Measurements from ENCODE around the gene TSPAN16.

The TSPAN16 gene

GRCh38 chr19:11268783-11269267 lies 27.1 kb upstream of the TSPAN16 start:
- Histone ChIP-seq H3F3A (ENCODE audit: insufficient read depth, low read length) (no peaks in the 10 kb centered on the region), H3K4me1 (ENCODE audit: low read length) (no peaks in the 10 kb centered on the region), H3K27ac (ENCODE audit: low read length) (no peak overlapping the region), H3K27me3 (replicated peaks; ENCODE audit: insufficient read depth, low read length) (peaks cover 81% of the 10 kb centered on the region), H3K9me2 (replicated peaks; ENCODE audit: insufficient read depth, low read length) (no peaks in the 10 kb centered on the region), H3K4me2 (ENCODE audit: low read depth, low read length) (no peak overlapping the region), H3K79me2 (ENCODE audit: low read length) (no peaks in the 10 kb centered on the region), H3K9me3 (replicated peaks; ENCODE audit: insufficient read depth, low read length) (no peaks in the 10 kb centered on the region), H4K20me1 (ENCODE audit: insufficient read depth, low read length) (no peaks in the 10 kb centered on the region), H2AFZ (ENCODE audit: low read length) (no peak overlapping the region), H3K4me3 (ENCODE audit: low read length) (no peak overlapping the region), H3K36me3 (replicated peaks; ENCODE audit: insufficient read depth, low read length) (no peaks in the 10 kb centered on the region), H3K9ac (ENCODE audit: low read length) (no peak overlapping the region)
- TF ChIP-seq, protein P1, sequence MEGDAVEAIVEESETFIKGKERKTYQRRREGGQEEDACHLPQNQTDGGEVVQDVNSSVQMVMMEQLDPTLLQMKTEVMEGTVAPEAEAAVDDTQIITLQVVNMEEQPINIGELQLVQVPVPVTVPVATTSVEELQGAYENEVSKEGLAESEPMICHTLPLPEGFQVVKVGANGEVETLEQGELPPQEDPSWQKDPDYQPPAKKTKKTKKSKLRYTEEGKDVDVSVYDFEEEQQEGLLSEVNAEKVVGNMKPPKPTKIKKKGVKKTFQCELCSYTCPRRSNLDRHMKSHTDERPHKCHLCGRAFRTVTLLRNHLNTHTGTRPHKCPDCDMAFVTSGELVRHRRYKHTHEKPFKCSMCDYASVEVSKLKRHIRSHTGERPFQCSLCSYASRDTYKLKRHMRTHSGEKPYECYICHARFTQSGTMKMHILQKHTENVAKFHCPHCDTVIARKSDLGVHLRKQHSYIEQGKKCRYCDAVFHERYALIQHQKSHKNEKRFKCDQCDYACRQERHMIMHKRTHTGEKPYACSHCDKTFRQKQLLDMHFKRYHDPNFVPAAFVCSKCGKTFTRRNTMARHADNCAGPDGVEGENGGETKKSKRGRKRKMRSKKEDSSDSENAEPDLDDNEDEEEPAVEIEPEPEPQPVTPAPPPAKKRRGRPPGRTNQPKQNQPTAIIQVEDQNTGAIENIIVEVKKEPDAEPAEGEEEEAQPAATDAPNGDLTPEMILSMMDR (IDR thresholded peaks at IDR 0.05; ENCODE audit: low read length) = no peak
- TF ChIP-seq EZH2phosphoT487 (IDR thresholded peaks at IDR 0.05; ENCODE audit: low read length) (no peak), EZH2 (optimal IDR thresholded peaks at IDR 0.05; ENCODE audit: low read depth, low read length) (no peak)
- no peak for DNase-seq

DNA sequence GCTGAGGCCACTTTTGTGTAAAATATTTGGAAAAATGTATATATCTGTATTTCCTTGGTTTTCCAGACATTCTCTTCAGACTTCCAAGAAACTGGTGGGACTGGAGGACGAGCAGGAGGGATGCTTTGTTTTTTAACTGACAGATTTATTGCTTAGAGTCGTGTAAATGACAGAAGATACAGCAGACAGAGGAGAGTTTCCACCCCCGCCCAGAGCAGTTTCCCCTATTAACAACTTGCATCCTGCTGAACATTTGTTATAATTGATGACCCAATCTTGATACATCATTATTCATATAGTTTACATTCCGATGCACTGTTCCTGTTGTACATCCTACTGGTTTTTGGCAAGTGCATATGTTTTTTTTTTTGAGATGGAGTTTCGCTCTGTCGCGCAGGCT lies 26.6 kb upstream of the TSPAN16 start:
- Histone ChIP-seq H3K36me3 (replicated peaks; ENCODE audit: insufficient read depth, low read length) (no peaks in the 10 kb centered on the region), H3K9me2 (replicated peaks; ENCODE audit: insufficient read depth, low read length) (no peaks in the 10 kb centered on the region), H2AFZ (ENCODE audit: low read length) (no peak overlapping the region), H3K9ac (ENCODE audit: low read length) (no peak overlapping the region), H3K4me2 (ENCODE audit: low read depth, low read length) (no peak overlapping the region), H3K4me1 (ENCODE audit: low read length) (no peaks in the 10 kb centered on the region), H3F3A (ENCODE audit: insufficient read depth, low read length) (no peaks in the 10 kb centered on the region), H3K79me2 (ENCODE audit: low read length) (no peaks in the 10 kb centered on the region), H3K27ac (ENCODE audit: low read length) (no peak overlapping the region), H3K9me3 (replicated peaks; ENCODE audit: insufficient read depth, low read length) (no peaks in the 10 kb centered on the region), H4K20me1 (ENCODE audit: insufficient read depth, low read length) (no peaks in the 10 kb centered on the region), H3K27me3 (replicated peaks; ENCODE audit: insufficient read depth, low read length) (peaks cover 83% of the 10 kb centered on the region), H3K4me3 (ENCODE audit: low read length) (no peak overlapping the region)
- TF ChIP-seq EZH2 (optimal IDR thresholded peaks at IDR 0.05; ENCODE audit: low read depth, low read length) (no peak), EZH2phosphoT487 (IDR thresholded peaks at IDR 0.05; ENCODE audit: low read length) (no peak)
- TF ChIP-seq, protein P1 (IDR thresholded peaks at IDR 0.05; ENCODE audit: low read length) = no peak
- DNase-seq = no peak

DNA sequence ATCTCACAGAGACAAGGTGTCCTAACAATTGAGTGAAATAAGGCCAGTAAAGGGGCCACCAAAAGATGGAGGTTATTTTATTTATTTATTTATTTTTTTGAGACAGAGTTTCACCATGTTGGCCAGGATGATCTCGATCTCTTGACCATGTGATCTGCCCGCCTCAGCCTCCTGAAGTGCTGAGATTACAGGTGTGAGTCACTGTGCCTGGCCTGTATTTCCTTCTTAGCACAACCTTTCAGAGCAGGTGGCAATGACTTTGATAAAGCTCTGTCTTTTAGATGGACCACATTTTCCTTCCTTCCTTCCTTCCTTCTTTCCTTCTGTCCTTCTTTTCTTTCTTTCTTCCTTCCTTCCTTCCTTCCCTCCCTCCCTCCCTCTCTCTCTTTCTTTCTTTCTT lies 22.7 kb upstream of the TSPAN16 start:
- Histone ChIP-seq H3K4me1 (ENCODE audit: low read length) (no peaks in the 10 kb centered on the region), H3K4me3 (ENCODE audit: low read length) (no peak overlapping the region), H3K79me2 (ENCODE audit: low read length) (no peaks in the 10 kb centered on the region), H3F3A (ENCODE audit: insufficient read depth, low read length) (no peaks in the 10 kb centered on the region), H3K9me3 (replicated peaks; ENCODE audit: insufficient read depth, low read length) (no peaks in the 10 kb centered on the region), H3K4me2 (ENCODE audit: low read depth, low read length) (no peak overlapping the region), H3K9me2 (replicated peaks; ENCODE audit: insufficient read depth, low read length) (no peaks in the 10 kb centered on the region), H3K27me3 (replicated peaks; ENCODE audit: insufficient read depth, low read length) (peaks cover 71% of the 10 kb centered on the region), H3K36me3 (replicated peaks; ENCODE audit: insufficient read depth, low read length) (no peaks in the 10 kb centered on the region), H3K27ac (ENCODE audit: low read length) (no peak overlapping the region), H4K20me1 (ENCODE audit: insufficient read depth, low read length) (no peaks in the 10 kb centered on the region), H2AFZ (ENCODE audit: low read length) (no peak overlapping the region), H3K9ac (ENCODE audit: low read length) (no peak overlapping the region)
- no peak for TF ChIP-seq EZH2phosphoT487 (IDR thresholded peaks at IDR 0.05; ENCODE audit: low read length)
- TF ChIP-seq EZH2 (optimal IDR thresholded peaks at IDR 0.05; ENCODE audit: low read depth, low read length) = no peak
- TF ChIP-seq, protein P1 (IDR thresholded peaks at IDR 0.05; ENCODE audit: low read length) = no peak
- DNase-seq = no peak

Measured in MM.1S (cell line).